ENCODE measurements around the gene TSPAN2. TPM values are rescaled to one million over a fixed set of nuclear protein-coding genes. Genes with fewer than 3 reads are reported as not detected.

TSPAN2 gene
- total RNA-seq, 1 donor from 2014 or later: 7.8 TPM

- TF ChIP-seq, protein P1, sequence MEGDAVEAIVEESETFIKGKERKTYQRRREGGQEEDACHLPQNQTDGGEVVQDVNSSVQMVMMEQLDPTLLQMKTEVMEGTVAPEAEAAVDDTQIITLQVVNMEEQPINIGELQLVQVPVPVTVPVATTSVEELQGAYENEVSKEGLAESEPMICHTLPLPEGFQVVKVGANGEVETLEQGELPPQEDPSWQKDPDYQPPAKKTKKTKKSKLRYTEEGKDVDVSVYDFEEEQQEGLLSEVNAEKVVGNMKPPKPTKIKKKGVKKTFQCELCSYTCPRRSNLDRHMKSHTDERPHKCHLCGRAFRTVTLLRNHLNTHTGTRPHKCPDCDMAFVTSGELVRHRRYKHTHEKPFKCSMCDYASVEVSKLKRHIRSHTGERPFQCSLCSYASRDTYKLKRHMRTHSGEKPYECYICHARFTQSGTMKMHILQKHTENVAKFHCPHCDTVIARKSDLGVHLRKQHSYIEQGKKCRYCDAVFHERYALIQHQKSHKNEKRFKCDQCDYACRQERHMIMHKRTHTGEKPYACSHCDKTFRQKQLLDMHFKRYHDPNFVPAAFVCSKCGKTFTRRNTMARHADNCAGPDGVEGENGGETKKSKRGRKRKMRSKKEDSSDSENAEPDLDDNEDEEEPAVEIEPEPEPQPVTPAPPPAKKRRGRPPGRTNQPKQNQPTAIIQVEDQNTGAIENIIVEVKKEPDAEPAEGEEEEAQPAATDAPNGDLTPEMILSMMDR (IDR thresholded peaks at IDR 0.05; ENCODE audit: insufficient read depth, low read length, poor library complexity, severe bottlenecking): no peak
- H3K27me3 ChIP-seq (ENCODE audit: control insufficient read depth, insufficient read depth, low read length): no peaks in the 10 kb centered on the region
- no peaks in the 10 kb centered on the region for H3K36me3 ChIP-seq (ENCODE audit: control insufficient read depth, insufficient read depth, low read length)
- no peak for DNase-seq (ENCODE audit: low read depth)
- H3K4me3 ChIP-seq (ENCODE audit: low read depth, low read length): no peak overlapping the region
These were observed 28.8 kb upstream of the TSPAN2 start for GRCh38 chr1:115118086-115118485.

- Histone ChIP-seq H3K4me3 (ENCODE audit: low read depth, low read length) (no peak overlapping the region), H3K27me3 (ENCODE audit: control insufficient read depth, insufficient read depth, low read length) (no peaks in the 10 kb centered on the region), H3K36me3 (ENCODE audit: control insufficient read depth, insufficient read depth, low read length) (no peaks in the 10 kb centered on the region)
- DNase-seq (ENCODE audit: low read depth): no peak
- TF ChIP-seq, protein P1 (IDR thresholded peaks at IDR 0.05; ENCODE audit: insufficient read depth, low read length, poor library complexity, severe bottlenecking): no peak
These were observed 28.0 kb upstream of the TSPAN2 start for GRCh38 chr1:115117298-115117697.

DNA sequence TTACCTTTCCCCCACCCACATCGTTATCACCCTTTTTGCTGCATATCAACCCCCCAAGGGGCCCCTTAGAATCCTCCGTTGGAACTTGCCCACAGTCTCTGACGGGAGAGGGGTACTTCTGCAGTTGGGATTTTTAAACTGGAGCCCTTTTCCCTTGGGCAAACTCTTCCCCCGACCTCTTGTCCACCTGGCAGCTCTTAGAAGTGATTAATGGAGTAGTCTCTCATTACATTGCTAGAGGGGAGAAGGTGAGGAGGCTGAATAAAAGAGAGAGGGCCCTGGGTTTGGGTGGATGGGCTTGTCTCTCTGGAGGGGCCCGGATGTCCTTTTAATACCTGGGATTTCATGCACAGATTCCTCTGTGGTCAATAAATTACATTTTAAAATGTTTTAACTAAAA, 27.2 kb upstream of the TSPAN2 start:
- no peak for DNase-seq (ENCODE audit: low read depth)
- H3K27me3 ChIP-seq (ENCODE audit: control insufficient read depth, insufficient read depth, low read length): no peaks in the 10 kb centered on the region
- H3K4me3 ChIP-seq (ENCODE audit: low read depth, low read length): no peak overlapping the region
- TF ChIP-seq, protein P1 (IDR thresholded peaks at IDR 0.05; ENCODE audit: insufficient read depth, low read length, poor library complexity, severe bottlenecking): no peak
- no peaks in the 10 kb centered on the region for H3K36me3 ChIP-seq (ENCODE audit: control insufficient read depth, insufficient read depth, low read length)

DNA sequence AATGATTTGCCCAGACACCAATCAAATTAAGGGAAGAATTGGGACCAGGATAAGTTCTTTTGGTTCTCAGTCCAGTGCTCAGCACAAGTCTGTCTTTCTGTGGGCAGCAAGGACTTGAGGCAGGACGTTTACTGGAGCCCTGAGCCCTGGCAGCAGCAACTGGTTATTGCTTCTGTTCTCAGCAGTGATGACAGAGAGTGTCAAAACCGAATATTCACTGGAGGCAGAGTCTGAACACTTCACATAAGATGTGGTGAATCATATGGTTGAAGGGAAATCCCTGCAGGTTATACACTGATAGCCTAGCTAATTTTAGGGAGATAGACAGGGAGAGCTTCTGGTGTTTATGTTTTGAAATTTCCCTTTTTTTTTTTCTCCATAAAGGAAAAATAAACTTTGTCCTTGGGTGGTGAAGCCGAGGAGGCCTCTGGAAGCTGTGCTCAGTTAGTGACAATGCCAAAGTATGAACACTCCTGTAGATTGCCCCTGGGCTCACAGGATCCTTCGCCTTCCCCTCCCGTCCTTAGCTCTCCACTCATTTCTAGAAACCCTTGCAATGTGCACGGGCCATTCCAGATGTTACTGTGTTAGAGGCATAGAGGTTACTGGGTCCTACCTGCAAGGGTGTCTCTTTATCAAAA, 26.3 kb upstream of the TSPAN2 start:
- Histone ChIP-seq H3K36me3 (ENCODE audit: control insufficient read depth, insufficient read depth, low read length) (no peaks in the 10 kb centered on the region), H3K4me3 (ENCODE audit: low read depth, low read length) (no peak overlapping the region), H3K27me3 (ENCODE audit: control insufficient read depth, insufficient read depth, low read length) (no peaks in the 10 kb centered on the region)
- DNase-seq (ENCODE audit: low read depth): no peak
- TF ChIP-seq, protein P1 (IDR thresholded peaks at IDR 0.05; ENCODE audit: insufficient read depth, low read length, poor library complexity, severe bottlenecking): no peak

GRCh38 chr1:115114308-115114707, 25.0 kb upstream of the TSPAN2 start:
- Histone ChIP-seq H3K27me3 (ENCODE audit: control insufficient read depth, insufficient read depth, low read length) (no peaks in the 10 kb centered on the region), H3K36me3 (ENCODE audit: control insufficient read depth, insufficient read depth, low read length) (no peaks in the 10 kb centered on the region), H3K4me3 (ENCODE audit: low read depth, low read length) (no peak overlapping the region)
- TF ChIP-seq, protein P1 (IDR thresholded peaks at IDR 0.05; ENCODE audit: insufficient read depth, low read length, poor library complexity, severe bottlenecking): no peak
- DNase-seq (ENCODE audit: low read depth): no peak

DNA sequence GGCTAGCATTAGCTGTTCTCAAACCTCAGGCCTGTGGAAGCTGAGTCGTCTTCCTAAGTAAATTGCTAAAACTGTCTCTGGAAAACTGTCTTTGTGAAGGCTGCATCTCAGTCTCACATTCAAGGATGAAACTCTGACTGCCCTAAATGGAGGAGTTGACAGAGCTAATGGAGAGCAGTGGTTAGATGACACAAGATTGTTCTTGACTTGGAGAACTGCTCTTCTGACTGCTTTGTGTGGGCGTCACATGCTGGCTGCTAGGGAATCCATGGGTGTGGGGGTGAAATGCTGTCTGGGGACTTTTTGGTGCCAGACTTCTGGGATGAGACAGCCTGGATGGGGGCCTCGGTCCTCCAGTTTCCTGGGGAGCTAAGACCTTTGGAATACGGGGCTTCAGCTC, 24.5 kb upstream of the TSPAN2 start:
- Histone ChIP-seq H3K27me3 (ENCODE audit: control insufficient read depth, insufficient read depth, low read length) (no peaks in the 10 kb centered on the region), H3K36me3 (ENCODE audit: control insufficient read depth, insufficient read depth, low read length) (no peaks in the 10 kb centered on the region), H3K4me3 (ENCODE audit: low read depth, low read length) (no peak overlapping the region)
- TF ChIP-seq, protein P1 (IDR thresholded peaks at IDR 0.05; ENCODE audit: insufficient read depth, low read length, poor library complexity, severe bottlenecking): no peak
- no peak for DNase-seq (ENCODE audit: low read depth)

Measured in kidney epithelial cell (primary cell).